SU-DHL-6 (cell line): Measurements from ENCODE around the gene MCU.

Source experiments
- EZH2phosphoT487 ChIP-seq: fragments of 200-600 bp; sonication (generic), shearing (Covaris generic); conservative IDR thresholded peaks from 2 replicates; pipeline ENCODE4 v1.6.1; 2018; ENCODE audit warnings: mild to moderate bottlenecking, antibody characterized with exemption, low read length, moderate library complexity, mixed read lengths
- TF ChIP-seq, protein P1 (sequence below): fragments of 200-600 bp; sonication (generic); IDR thresholded peaks from one replicate; pipeline ENCODE4 v1.5.1; 2017; ENCODE audit warnings: antibody characterized with exemption, mild to moderate bottlenecking, low read length, moderate library complexity; ENCODE audit not compliant: insufficient read depth, poor library complexity, severe bottlenecking

DNA sequence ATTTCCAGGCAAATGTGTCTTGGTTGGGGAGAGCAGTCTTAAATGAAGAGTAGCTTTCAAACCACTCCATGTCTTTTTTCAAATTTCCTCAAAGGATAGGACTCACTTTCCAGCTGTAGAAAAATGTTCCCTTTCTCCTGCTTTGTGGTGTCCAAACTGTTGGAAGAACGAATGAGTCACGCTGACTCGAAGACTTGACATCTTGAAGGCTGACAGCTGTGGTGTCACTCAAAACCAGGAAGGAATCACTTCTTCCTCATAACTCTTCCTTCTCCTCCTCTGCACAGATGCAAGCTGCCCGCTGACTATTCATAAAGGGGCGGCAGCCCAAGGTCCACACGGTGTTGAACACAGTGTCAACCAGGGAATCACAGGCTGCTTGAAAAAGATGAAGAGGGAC lies 243.4 kb downstream of the MCU start:
- TF ChIP-seq, protein P1, sequence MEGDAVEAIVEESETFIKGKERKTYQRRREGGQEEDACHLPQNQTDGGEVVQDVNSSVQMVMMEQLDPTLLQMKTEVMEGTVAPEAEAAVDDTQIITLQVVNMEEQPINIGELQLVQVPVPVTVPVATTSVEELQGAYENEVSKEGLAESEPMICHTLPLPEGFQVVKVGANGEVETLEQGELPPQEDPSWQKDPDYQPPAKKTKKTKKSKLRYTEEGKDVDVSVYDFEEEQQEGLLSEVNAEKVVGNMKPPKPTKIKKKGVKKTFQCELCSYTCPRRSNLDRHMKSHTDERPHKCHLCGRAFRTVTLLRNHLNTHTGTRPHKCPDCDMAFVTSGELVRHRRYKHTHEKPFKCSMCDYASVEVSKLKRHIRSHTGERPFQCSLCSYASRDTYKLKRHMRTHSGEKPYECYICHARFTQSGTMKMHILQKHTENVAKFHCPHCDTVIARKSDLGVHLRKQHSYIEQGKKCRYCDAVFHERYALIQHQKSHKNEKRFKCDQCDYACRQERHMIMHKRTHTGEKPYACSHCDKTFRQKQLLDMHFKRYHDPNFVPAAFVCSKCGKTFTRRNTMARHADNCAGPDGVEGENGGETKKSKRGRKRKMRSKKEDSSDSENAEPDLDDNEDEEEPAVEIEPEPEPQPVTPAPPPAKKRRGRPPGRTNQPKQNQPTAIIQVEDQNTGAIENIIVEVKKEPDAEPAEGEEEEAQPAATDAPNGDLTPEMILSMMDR = no peak
- no peak for TF ChIP-seq EZH2phosphoT487
